GM12864 (cell line): Measurements from ENCODE around the gene CTSW.

ENCODE experiments used
- DNase-seq: peaks from one replicate; pipeline ENCODE4 v3.0.0-alpha.2; 2011; ENCODE audit warnings: low read depth
- H3K4me3 ChIP-seq: 2 replicates; pipeline ENCODE4 v1.5.1; 2011; ENCODE audit warnings: mild to moderate bottlenecking, low read depth, low read length, control low read depth
- TF ChIP-seq, protein P1 (sequence below): IDR thresholded peaks from 2 replicates; pipeline ENCODE4 v1.5.1; 2011; ENCODE audit warnings: low read depth, mild to moderate bottlenecking, moderate library complexity, low read length, control low read depth, inconsistent platforms; ENCODE audit errors: missing control alignments

The CTSW gene

DNA sequence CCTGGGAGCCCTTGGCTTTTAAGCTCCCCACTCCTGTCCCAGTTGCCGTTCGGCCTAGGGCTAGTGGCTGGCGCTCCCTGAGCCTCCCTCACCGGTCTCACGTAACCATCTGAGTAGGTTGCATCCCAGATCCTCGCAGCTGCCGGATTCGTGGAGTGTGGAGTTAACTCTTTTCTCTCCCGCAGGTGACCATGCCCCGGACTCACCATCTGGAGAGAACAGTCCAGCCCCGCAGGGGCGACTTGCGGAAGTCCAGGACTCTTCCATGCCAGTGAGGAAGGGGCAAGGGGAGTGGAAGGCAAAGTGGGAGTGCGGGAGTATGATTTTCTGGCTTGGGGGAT, 18.5 kb upstream of the CTSW start:
- TF ChIP-seq, protein P1, sequence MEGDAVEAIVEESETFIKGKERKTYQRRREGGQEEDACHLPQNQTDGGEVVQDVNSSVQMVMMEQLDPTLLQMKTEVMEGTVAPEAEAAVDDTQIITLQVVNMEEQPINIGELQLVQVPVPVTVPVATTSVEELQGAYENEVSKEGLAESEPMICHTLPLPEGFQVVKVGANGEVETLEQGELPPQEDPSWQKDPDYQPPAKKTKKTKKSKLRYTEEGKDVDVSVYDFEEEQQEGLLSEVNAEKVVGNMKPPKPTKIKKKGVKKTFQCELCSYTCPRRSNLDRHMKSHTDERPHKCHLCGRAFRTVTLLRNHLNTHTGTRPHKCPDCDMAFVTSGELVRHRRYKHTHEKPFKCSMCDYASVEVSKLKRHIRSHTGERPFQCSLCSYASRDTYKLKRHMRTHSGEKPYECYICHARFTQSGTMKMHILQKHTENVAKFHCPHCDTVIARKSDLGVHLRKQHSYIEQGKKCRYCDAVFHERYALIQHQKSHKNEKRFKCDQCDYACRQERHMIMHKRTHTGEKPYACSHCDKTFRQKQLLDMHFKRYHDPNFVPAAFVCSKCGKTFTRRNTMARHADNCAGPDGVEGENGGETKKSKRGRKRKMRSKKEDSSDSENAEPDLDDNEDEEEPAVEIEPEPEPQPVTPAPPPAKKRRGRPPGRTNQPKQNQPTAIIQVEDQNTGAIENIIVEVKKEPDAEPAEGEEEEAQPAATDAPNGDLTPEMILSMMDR: no peak
- DNase-seq: no peak

DNA sequence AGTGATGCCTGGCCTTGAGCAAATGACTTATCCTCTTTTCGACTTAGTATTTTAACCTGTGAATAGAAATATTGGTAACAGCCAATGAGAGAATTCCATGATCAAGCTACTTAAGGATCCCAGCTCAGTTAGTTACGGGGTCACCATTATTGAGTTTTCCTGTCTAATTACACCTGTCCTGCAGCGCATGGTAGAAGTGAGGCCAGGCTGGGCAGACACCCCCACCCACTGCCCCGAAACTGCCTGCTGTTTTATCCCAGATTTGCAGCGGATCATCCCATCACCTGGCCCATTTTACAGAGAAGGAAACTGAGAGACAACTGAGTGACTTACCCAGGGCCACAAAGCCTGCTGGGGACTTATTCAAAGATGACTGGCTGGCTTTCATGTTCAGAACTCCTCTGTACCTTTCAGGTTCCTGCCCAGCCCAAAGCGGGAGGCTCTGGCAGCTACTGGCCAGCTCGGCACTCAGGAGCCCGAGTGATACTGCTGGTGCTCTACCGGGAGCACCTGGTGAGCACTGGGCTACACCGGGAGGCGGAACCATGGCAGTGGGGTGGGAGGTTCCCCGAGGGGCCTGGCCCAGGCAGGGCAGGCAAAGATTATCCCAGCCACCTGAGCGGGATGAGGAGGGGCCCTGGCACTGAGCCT, 18.0 kb upstream of the CTSW start:
- TF ChIP-seq, protein P1: no peak
- no peak for DNase-seq
- H3K4me3 ChIP-seq: peak overlapping the region; percentile 83

More for the DNA sequence above, 18.5 kb upstream of the CTSW start:
- peak overlapping the region; percentile 83 for H3K4me3 ChIP-seq

DNA sequence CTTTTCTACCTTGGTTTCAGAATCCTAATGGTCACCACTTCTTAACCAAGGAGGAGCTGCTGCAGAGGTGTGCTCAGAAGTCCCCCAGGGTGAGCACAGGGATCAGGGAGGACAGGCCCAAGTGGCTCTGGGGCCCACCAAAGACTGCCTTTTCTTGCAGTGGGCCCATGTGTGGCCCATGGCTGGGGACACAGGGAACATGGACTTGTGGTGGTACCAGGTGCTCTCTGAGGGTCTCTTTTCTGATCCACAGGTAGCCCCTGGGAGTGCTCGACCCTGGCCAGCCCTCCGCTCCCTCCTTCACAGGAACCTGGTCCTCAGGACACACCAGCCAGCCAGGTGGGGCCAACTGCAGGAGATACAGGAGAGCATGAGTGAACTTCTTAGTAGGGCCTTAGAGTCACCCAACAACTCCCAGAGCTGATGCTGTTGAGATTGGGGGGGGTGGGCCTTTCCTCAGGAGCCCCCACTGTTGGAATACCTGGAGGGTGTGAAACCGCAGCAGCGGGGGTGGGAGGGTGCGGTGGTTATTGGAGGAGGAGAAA, 17.4 kb upstream of the CTSW start:
- no peak overlapping the region for H3K4me3 ChIP-seq
- no peak for DNase-seq
- TF ChIP-seq, protein P1: no peak

DNA sequence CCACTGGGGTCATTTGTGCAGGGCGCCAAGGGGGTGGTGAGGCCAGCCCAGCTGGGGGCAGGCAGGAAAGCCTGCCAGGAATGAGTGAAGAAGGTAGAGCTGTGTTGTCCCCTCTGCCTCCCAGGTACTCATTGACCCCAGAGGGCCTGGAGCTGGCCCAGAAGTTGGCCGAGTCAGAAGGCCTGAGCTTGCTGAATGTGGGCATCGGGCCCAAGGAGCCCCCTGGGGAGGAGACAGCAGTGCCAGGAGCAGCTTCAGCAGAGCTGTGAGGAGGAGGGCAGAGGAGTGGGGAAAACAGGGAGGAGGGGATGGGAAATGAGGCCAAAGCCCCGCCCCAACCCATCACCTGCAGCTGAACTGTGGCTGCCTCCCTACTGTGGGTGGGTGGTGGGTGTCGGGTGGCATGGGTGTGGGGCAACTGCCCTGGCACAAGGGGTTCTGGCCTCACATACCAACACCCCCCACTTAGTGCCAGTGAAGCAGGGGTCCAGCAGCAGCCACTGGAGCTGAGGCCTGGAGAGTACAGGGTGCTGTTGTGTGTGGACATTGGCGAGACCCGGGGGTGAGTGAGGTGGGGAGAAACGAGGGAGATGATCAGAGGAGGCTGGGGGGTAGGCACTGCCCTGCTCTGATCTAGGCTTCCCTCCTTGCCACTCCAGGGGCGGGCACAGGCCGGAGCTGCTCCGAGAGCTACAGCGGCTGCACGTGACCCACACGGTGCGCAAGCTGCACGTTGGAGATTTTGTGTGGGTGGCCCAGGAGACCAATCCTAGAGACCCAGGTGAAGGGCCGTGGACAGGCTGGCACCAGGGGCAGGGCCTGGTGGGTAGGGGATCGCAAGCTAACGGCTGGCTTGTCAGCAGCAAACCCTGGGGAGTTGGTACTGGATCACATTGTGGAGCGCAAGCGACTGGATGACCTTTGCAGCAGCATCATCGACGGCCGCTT, 16.4 kb upstream of the CTSW start:
- TF ChIP-seq, protein P1: no peak
- no peak for DNase-seq
- no peak overlapping the region for H3K4me3 ChIP-seq

DNA sequence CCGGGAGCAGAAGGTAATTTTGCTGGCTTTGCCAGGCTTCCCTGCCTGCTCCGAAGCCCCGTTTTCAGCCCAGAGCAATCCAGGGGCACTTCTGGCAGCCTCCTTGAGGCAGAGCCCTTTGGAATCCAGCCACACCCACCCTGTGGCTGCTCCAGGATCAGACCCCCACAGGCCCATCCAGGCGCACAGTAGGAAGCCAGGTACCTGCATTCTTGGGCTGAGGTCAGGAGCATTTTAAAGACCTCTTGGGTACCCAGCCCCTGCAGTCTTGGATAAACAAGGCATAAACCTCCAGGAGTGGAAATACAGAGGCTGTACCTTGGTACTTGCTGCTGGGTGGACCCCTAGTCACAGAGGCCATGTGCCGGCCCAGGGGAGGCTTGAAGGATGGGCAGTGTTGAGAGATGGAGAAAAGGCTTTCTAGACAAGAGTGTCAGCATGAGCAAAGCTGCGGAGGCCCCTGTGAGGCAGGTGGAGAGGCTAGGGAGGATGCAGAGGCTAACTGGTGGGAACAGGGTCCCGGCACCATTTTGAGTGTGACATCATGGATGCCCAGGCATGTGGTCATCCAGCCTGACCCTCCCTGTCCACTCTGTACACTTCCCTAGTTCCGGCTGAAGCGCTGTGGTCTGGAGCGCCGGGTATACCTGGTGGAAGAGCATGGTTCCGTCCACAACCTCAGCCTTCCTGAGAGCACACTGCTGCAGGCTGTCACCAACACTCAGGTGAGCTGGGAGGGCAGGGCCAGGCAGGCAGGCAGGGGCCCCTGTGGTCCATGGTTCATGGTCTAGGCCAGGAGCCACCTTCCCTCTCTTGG, 15.5 kb upstream of the CTSW start:
- DNase-seq: no peak
- no peak overlapping the region for H3K4me3 ChIP-seq
- TF ChIP-seq, protein P1: no peak

DNA sequence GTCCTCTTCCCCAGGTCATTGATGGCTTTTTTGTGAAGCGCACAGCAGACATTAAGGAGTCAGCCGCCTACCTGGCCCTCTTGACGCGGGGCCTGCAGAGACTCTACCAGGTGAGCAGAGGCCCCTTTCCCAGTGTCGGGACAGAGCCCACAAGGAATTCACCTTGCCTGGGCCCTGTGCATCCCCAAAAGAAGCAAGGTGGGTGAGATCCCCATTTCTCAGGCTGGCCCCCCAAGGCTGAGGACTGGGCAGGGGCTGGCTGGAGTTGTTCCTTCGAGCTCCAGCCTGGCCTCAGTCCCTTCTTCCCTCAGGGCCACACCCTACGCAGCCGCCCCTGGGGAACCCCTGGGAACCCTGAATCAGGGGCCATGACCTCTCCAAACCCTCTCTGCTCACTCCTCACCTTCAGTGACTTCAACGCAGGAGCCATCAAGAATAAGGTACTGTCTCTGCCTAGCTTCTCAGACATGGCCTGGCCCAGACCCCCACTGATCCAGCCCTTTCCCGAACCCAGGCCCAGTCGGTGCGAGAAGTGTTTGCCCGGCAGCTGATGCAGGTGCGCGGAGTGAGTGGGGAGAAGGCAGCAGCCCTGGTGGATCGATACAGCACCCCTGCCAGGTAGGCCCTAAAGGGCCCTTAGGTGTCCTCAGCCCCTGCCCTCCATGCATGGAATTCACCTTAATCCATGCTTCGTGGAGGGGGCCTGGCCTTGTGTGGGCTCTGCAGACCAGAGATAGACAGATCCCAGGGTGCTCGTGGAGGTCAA, 14.7 kb upstream of the CTSW start:
- DNase-seq: no peak
- no peak overlapping the region for H3K4me3 ChIP-seq
- TF ChIP-seq, protein P1: no peak
